HG03558 (cell line): Measurements from ENCODE around the gene MUC16.
"Not testable (repeated sequence)": the region's sequence is repeated elsewhere in the genome, so short reads cannot be mapped to it uniquely, and the experiment has no call there.

Experiments used
- ATAC-seq: cut with Tn5 transposase; IDR thresholded peaks from one replicate; pipeline ENCODE4 v1.9.1; 2021; ENCODE audit warnings: moderate number of reproducible peaks; ENCODE audit not compliant: unreplicated experiment; ENCODE audit errors: extremely low read depth

The MUC16 gene

GRCh38 chr19:9009935-9010651 is at the start of gene MUC16:
MUC16 (minus strand) TSS chr19:9010409.
- ATAC-seq, result no peak

- ATAC-seq, result no peak
Observed at GRCh38 chr19:9058905-9059667, 48.9 kb upstream of the MUC16 start.

- ATAC-seq, result no peak
Observed at GRCh38 chr19:9057505-9058258, 47.5 kb upstream of the MUC16 start.

GRCh38 chr19:9056131-9056530 is 45.9 kb upstream of the MUC16 start:
- ATAC-seq, result not testable (repeated sequence)

- no peak for ATAC-seq
Observed at GRCh38 chr19:9054765-9055164, 44.6 kb upstream of the MUC16 start.

GRCh38 chr19:9054207-9054606 is 44.0 kb upstream of the MUC16 start:
- ATAC-seq, result no peak

- not testable (repeated sequence) for ATAC-seq
Observed at GRCh38 chr19:9053674-9054073, 43.5 kb upstream of the MUC16 start.

GRCh38 chr19:9052894-9053293 is 42.7 kb upstream of the MUC16 start:
- no peak for ATAC-seq

- ATAC-seq, result no peak
Observed at GRCh38 chr19:9046694-9047093, 36.5 kb upstream of the MUC16 start.

GRCh38 chr19:9044449-9044848 is 34.2 kb upstream of the MUC16 start:
- no peak for ATAC-seq

GRCh38 chr19:9043524-9043923 is 33.3 kb upstream of the MUC16 start:
- ATAC-seq, result no peak

- ATAC-seq, result no peak
Observed at GRCh38 chr19:9041023-9041422, 30.8 kb upstream of the MUC16 start.

- no peak for ATAC-seq
Observed at GRCh38 chr19:9040131-9040530, 29.9 kb upstream of the MUC16 start.

- ATAC-seq, result no peak
Observed at GRCh38 chr19:9039728-9040127, 29.5 kb upstream of the MUC16 start.

GRCh38 chr19:9037400-9038062 is 27.3 kb upstream of the MUC16 start:
- no peak for ATAC-seq

- ATAC-seq, result no peak
Observed at GRCh38 chr19:9032136-9032631, 22.0 kb upstream of the MUC16 start.

- no peak for ATAC-seq
Observed at GRCh38 chr19:9018163-9018875, 8.1 kb upstream of the MUC16 start.

- ATAC-seq, result no peak
Observed at GRCh38 chr19:9014803-9015202, 4.6 kb upstream of the MUC16 start.

- ATAC-seq, result no peak
Observed at GRCh38 chr19:9013988-9014387, 3.8 kb upstream of the MUC16 start.

GRCh38 chr19:9011875-9012274 is 1.7 kb upstream of the MUC16 start:
- no peak for ATAC-seq
